Measurements from ENCODE around the gene PABPN1L. TPM values are rescaled to one million over a fixed set of nuclear protein-coding genes. Genes with fewer than 3 reads are reported as not detected.

PABPN1L gene
- total and polyA plus RNA-seq, 2 of the 8 experiments (the other 6 are each of a cell fraction or from before 2014, with no cell fraction given) = not detected

- TF ChIP-seq SP1 (IDR thresholded peaks at IDR 0.05; ENCODE audit: low read depth, low read length) (no peak), PHF8 (conservative IDR thresholded peaks at IDR 0.05; ENCODE audit: low read depth, low read length) (no peak), SP2 (IDR thresholded peaks at IDR 0.05; ENCODE audit: low read length) (no peak), SIX5 (IDR thresholded peaks at IDR 0.05; ENCODE audit: low read depth, low read length) (no peak), SIN3A (conservative IDR thresholded peaks at IDR 0.05 in 1 of 2, IDR thresholded peaks at IDR 0.05 in 1 of 2; ENCODE audit: low read depth in 1 of 2, low read length in 2 of 2) (no peak)
These were observed 14.7 kb upstream of the PABPN1L start (continued) for GRCh38 chr16:88881007-88881615.

All from H1 (cell line).